Sigmoid colon (tissue), 7 donors: ENCODE data around the gene SULT1E1. TPM values are rescaled to one million over a fixed set of nuclear protein-coding genes. Genes with fewer than 3 reads are reported as not detected.

Experiments used
- DNase-seq: peaks from one replicate; pipeline ENCODE4 v3.0.0-alpha.2; 2019
- H3K27ac ChIP-seq, 4 donors: fragments of 200-600 bp; sonication (generic); one replicate each; pipeline ENCODE4 v1.5.1; 2016 to 2019; ENCODE audit warnings: mild to moderate bottlenecking in 1 of 4
- H3K27me3 ChIP-seq, 3 donors: fragments of 200-600 bp; sonication (generic); one replicate each; pipeline ENCODE4 v1.5.1; 2019; ENCODE audit warnings: mild to moderate bottlenecking in 1 of 3
- H3K36me3 ChIP-seq, 4 donors: fragments of 200-600 bp; sonication (generic); one replicate each; pipeline ENCODE4 v1.5.1; 2016 to 2019
- H3K4me1 ChIP-seq, 4 donors: fragments of 200-600 bp; sonication (generic); one replicate each; pipeline ENCODE4 v1.5.1; 2017 to 2019
- H3K4me3 ChIP-seq, 4 donors: fragments of 200-600 bp; sonication (generic); one replicate each; pipeline ENCODE4 v1.5.1; 2017 to 2019; ENCODE audit warnings: mild to moderate bottlenecking in 2 of 4, moderate library complexity in 1 of 4
- H3K9me3 ChIP-seq, 4 donors: fragments of 200-600 bp in 3 of 4; sonication (generic) in 3 of 4; one replicate each; pipeline versions ENCODE4 v1.5.1 to v1.6.1; 2013 to 2019
- CTCF ChIP-seq, 4 experiments: fragments of 450-650 bp in 3 of 4; fragments of 200-600 bp in 1 of 4; IDR thresholded peaks; one replicate each; pipeline ENCODE4 v1.5.1; 2016 to 2019; ENCODE audit warnings: antibody characterized with exemption in 4 of 4, mild to moderate bottlenecking in 3 of 4, moderate library complexity in 2 of 4
- EP300 ChIP-seq, 4 donors: sonication (generic); formaldehyde crosslinking; IDR thresholded peaks; one replicate each; pipeline ENCODE4 v1.6.1; 2017; ENCODE audit warnings: antibody characterized with exemption in 4 of 4
- POLR2A ChIP-seq, 2 donors: fragments of 450-650 bp; IDR thresholded peaks; one replicate each; pipeline ENCODE4 v1.6.1; 2016; ENCODE audit warnings: antibody characterized with exemption in 2 of 2, mild to moderate bottlenecking in 2 of 2, moderate library complexity in 2 of 2
- POLR2AphosphoS5 ChIP-seq, 4 donors: sonication (generic); formaldehyde crosslinking; IDR thresholded peaks; one replicate each; pipeline ENCODE4 v1.6.1; 2017; ENCODE audit warnings: antibody characterized with exemption in 4 of 4
- WGBS, 2 donors: extraction: QIAGEN DNeasy Blood & Tissue Kit; methylation state at CpG; one replicate each; pipeline ENCODE4 v1.1.7; 2013; 5-methylcytosine and 5-hydroxymethylcytosine counted together
- intact Hi-C: fragments of 100-400 bp; cut with DNase I; formaldehyde crosslinking; loops from one replicate; pipeline ENCODE4 v1.15.1; 2023
- polyA plus RNA-seq, 3 donors: library from polyadenylated mRNA; stranded (reverse); fragments of 200-250 nt; gene quantifications; one replicate each; pipeline ENCODE4 v1.2.3, GENCODE V29; 2013
- total RNA-seq, 4 donors: library from RNA; depleted of rRNA; stranded (reverse); fragments of >200 nt; gene quantifications; one replicate each; pipeline ENCODE4 v1.1.0, GENCODE V29; 2016
- donor health status: healthy with polysubstance abuse.
- donor health status: Bipolar disorder and iron deficiency.
- donor health status: healthy.

Gene SULT1E1
- total and polyA plus RNA-seq, 7 donors, result 0.69 TPM; not detected in 6

- H3K27ac ChIP-seq, result no peak overlapping the region
- WGBS, 2 donors, result 91 to 95% methylated on average over 2 of the region's 2 CpGs
Observed at GRCh38 chr4:69855822-69856221, 4.1 kb downstream of the SULT1E1 start.

GRCh38 chr4:69849969-69850368 lies 10.0 kb downstream of the SULT1E1 start:
- no peak for TF ChIP-seq POLR2A (IDR thresholded peaks at IDR 0.05)
- no peak for TF ChIP-seq POLR2AphosphoS5 (IDR thresholded peaks at IDR 0.05)
- TF ChIP-seq CTCF (IDR thresholded peaks at IDR 0.05), result no peak
- no peak for TF ChIP-seq EP300 (IDR thresholded peaks at IDR 0.05)
- DNase-seq, result no peak
- no peak overlapping the region for H3K4me3 ChIP-seq
- H3K9me3 ChIP-seq, result no peaks in the 10 kb centered on the region
- H3K36me3 ChIP-seq, result no peaks in the 10 kb centered on the region
- H3K27ac ChIP-seq, result no peak overlapping the region
- H3K4me1 ChIP-seq, result no peaks in the 10 kb centered on the region
- intact Hi-C loops, result no loop called here
- H3K27me3 ChIP-seq, result no peaks in the 10 kb centered on the region
- WGBS, 2 donors, result 79 to 88% methylated on average over 1 of the region's 1 CpG

More at GRCh38 chr4:69855822-69856221, 4.1 kb downstream of the SULT1E1 start:
- intact Hi-C loops, result no loop called here
- DNase-seq, result no peak
- Histone ChIP-seq H3K4me3 (no peak overlapping the region), H3K36me3 (no peaks in the 10 kb centered on the region), H3K27me3 (no peaks in the 10 kb centered on the region), H3K4me1 (no peaks in the 10 kb centered on the region), H3K9me3 (no peaks in the 10 kb centered on the region)
- no peak for TF ChIP-seq EP300 (IDR thresholded peaks at IDR 0.05)
- no peak for TF ChIP-seq POLR2A (IDR thresholded peaks at IDR 0.05)
- TF ChIP-seq POLR2AphosphoS5 (IDR thresholded peaks at IDR 0.05), result no peak

GRCh38 chr4:69849297-69849696 lies 10.6 kb downstream of the SULT1E1 start:
- Histone ChIP-seq H3K27me3 (no peaks in the 10 kb centered on the region), H3K36me3 (no peaks in the 10 kb centered on the region), H3K4me1 (no peaks in the 10 kb centered on the region), H3K27ac (no peak overlapping the region), H3K4me3 (no peak overlapping the region), H3K9me3 (no peaks in the 10 kb centered on the region)
- DNase-seq, result no peak
- TF ChIP-seq POLR2AphosphoS5 (IDR thresholded peaks at IDR 0.05) (no peak), EP300 (IDR thresholded peaks at IDR 0.05) (no peak), POLR2A (IDR thresholded peaks at IDR 0.05) (no peak), CTCF (IDR thresholded peaks at IDR 0.05) (no peak)
- WGBS, 2 donors, result 76 to 90% methylated on average over 3 of the region's 3 CpGs
- intact Hi-C loops, result no loop called here

GRCh38 chr4:69848028-69848427 lies 11.9 kb downstream of the SULT1E1 start:
- H3K27ac ChIP-seq, result no peak overlapping the region
- H3K27me3 ChIP-seq, result no peaks in the 10 kb centered on the region
- no peaks in the 10 kb centered on the region for H3K9me3 ChIP-seq
- H3K4me3 ChIP-seq, result no peak overlapping the region
- TF ChIP-seq CTCF (IDR thresholded peaks at IDR 0.05) (no peak), EP300 (IDR thresholded peaks at IDR 0.05) (no peak), POLR2AphosphoS5 (IDR thresholded peaks at IDR 0.05) (no peak), POLR2A (IDR thresholded peaks at IDR 0.05) (no peak)
- DNase-seq, result no peak
- 85 to 88% methylated on average over 1 of the region's 1 CpG for WGBS, 2 donors
- intact Hi-C loops, result no loop called here
- H3K36me3 ChIP-seq, result no peaks in the 10 kb centered on the region
- H3K4me1 ChIP-seq, result no peaks in the 10 kb centered on the region

GRCh38 chr4:69843932-69844331 lies 16.0 kb downstream of the SULT1E1 start:
- 67 to 78% methylated on average over 4 of the region's 4 CpGs for WGBS, 2 donors
- Histone ChIP-seq H3K4me1 (no peaks in the 10 kb centered on the region), H3K36me3 (no peaks in the 10 kb centered on the region), H3K27ac (no peak overlapping the region), H3K4me3 (no peak overlapping the region), H3K27me3 (no peaks in the 10 kb centered on the region), H3K9me3 (no peaks in the 10 kb centered on the region)
- no peak for DNase-seq
- TF ChIP-seq EP300 (IDR thresholded peaks at IDR 0.05) (no peak), POLR2A (IDR thresholded peaks at IDR 0.05) (no peak)
- intact Hi-C loops, result no loop called here

GRCh38 chr4:69843301-69843700 lies 16.6 kb downstream of the SULT1E1 start:
- no peak for TF ChIP-seq POLR2A (IDR thresholded peaks at IDR 0.05)
- TF ChIP-seq CTCF (IDR thresholded peaks at IDR 0.05), result no peak
- TF ChIP-seq EP300 (IDR thresholded peaks at IDR 0.05), result no peak
- no peak for TF ChIP-seq POLR2AphosphoS5 (IDR thresholded peaks at IDR 0.05)
- H3K4me1 ChIP-seq, result no peaks in the 10 kb centered on the region
- WGBS, 2 donors, result 0% methylated on average over 1 of the region's 1 CpG
- H3K4me3 ChIP-seq, result no peak overlapping the region
- H3K9me3 ChIP-seq, result no peaks in the 10 kb centered on the region
- no peaks in the 10 kb centered on the region for H3K27me3 ChIP-seq
- no peaks in the 10 kb centered on the region for H3K36me3 ChIP-seq
- no peak for DNase-seq
- no peak overlapping the region for H3K27ac ChIP-seq
- intact Hi-C loops, result no loop called here
